Measurements from ENCODE around the gene CNBD2.

- TF ChIP-seq EZH2 (IDR thresholded peaks at IDR 0.05; ENCODE audit: borderline replicate concordance, insufficient read depth, low read length, poor library complexity, severe bottlenecking) (no peak), CTCF (IDR thresholded peaks at IDR 0.05; ENCODE audit: poor library complexity, severe bottlenecking) (no peak), REST (IDR thresholded peaks at IDR 0.05; ENCODE audit: borderline replicate concordance) (no peak), POLR2AphosphoS5 (IDR thresholded peaks at IDR 0.05) (no peak)
Measured at GRCh38 chr20:36002855-36003254, 34.5 kb downstream of the CNBD2 start.

All from neural cell (in vitro differentiated cells).